T-helper 2 cell treated with Interferon-gamma antibody and Interleukin-4, amounts not matched to agents 5 μg/mL and 100 μg/mL, for 36 hours (primary cell): ENCODE results near the gene FLT1.

ENCODE experiments used
- DNase-seq: peaks from one replicate; pipeline ENCODE4 v3.0.0; 2021; ENCODE audit warnings: low spot score
- H3K27ac Mint-ChIP-seq: one replicate; pipeline ENCODE4 v1.8.0; 2021; ENCODE audit warnings: mild to moderate bottlenecking, mixed read lengths
- H3K27me3 Mint-ChIP-seq: one replicate; pipeline ENCODE4 v1.8.0; 2021; ENCODE audit warnings: low read depth, mixed read lengths
- H3K36me3 Mint-ChIP-seq: one replicate; pipeline ENCODE4 v1.8.0; 2021; ENCODE audit warnings: low read depth, mixed read lengths
- H3K4me1 Mint-ChIP-seq: one replicate; pipeline ENCODE4 v1.8.0; 2021; ENCODE audit warnings: low read depth, mixed read lengths
- H3K4me3 Mint-ChIP-seq: one replicate; pipeline ENCODE4 v1.8.0; 2022; ENCODE audit warnings: mild to moderate bottlenecking, moderate library complexity, mixed read lengths
- H3K9me3 Mint-ChIP-seq: one replicate; pipeline ENCODE4 v1.8.0; 2021; ENCODE audit warnings: mixed read lengths

The FLT1 gene

DNA sequence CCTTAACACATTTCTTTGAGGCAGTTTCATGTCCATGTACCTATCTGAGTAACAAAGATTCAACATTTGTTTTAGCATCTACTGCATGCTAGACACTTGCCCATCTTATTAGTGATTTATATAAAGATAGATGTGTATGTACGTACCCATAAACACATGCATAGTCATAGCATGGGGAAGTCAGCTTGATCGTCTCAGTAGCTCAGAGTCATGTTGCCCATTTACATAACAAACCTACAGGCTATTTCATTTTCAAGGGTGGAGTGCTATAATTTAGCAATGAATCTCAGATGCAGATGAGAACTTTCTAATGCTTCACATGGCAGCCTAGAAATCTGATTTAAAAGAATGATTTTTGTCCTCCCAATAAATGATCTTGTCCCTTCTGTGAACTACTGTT lies 23.5 kb downstream of the FLT1 start:
- Mint-ChIP-seq H3K36me3 (no peaks in the 10 kb centered on the region), H3K4me1 (peaks cover 3% of the 10 kb centered on the region), H3K9me3 (no peaks in the 10 kb centered on the region), H3K27ac (no peak overlapping the region), H3K27me3 (peaks cover 2% of the 10 kb centered on the region), H3K4me3 (no peak overlapping the region)
- DNase-seq, result no peak

DNA sequence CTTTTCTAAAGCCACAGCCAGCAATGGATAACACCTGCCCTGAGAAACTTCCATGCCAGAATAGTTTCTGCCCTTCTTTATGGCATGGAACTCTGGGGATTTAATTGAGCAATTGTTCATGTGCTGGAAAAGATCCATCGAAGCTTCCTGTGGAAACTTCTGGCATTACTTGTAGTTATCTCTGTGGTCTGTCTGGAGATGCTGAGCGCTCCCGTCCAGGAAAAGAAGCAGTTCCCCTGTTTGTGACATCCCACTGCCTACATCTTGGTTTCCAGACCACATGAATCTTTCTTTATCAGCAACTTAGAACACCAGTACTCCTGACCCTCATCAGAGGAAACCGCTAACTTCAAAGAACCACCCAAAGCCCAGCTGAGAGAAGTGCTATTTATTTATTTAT lies 24.6 kb downstream of the FLT1 start:
- H3K4me3 Mint-ChIP-seq, result no peak overlapping the region
- no peak for DNase-seq
- H3K27me3 Mint-ChIP-seq, result no peaks in the 10 kb centered on the region
- H3K4me1 Mint-ChIP-seq, result no peaks in the 10 kb centered on the region
- H3K36me3 Mint-ChIP-seq, result no peaks in the 10 kb centered on the region
- no peak overlapping the region for H3K27ac Mint-ChIP-seq
- H3K9me3 Mint-ChIP-seq, result no peaks in the 10 kb centered on the region

DNA sequence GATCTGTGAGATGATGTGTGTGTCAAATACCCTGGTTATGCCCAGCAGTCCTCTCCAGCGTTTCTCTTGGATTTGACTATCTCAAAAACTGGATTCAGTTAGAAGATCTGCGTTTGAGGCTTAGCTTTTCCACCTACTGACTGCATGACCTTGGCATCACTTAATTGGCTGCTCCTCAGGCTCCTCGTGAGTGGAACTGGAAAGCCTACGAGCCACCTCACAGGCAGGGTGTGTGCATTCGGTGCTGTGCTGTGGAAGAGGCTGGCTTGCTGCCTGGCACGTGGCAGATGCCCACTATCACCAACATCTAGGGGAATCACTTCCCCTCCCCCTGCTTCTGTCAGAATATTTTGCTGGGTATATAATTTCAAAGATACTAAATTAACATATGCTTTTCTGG lies 25.6 kb downstream of the FLT1 start:
- no peaks in the 10 kb centered on the region for H3K27me3 Mint-ChIP-seq
- H3K4me1 Mint-ChIP-seq, result no peaks in the 10 kb centered on the region

DNA sequence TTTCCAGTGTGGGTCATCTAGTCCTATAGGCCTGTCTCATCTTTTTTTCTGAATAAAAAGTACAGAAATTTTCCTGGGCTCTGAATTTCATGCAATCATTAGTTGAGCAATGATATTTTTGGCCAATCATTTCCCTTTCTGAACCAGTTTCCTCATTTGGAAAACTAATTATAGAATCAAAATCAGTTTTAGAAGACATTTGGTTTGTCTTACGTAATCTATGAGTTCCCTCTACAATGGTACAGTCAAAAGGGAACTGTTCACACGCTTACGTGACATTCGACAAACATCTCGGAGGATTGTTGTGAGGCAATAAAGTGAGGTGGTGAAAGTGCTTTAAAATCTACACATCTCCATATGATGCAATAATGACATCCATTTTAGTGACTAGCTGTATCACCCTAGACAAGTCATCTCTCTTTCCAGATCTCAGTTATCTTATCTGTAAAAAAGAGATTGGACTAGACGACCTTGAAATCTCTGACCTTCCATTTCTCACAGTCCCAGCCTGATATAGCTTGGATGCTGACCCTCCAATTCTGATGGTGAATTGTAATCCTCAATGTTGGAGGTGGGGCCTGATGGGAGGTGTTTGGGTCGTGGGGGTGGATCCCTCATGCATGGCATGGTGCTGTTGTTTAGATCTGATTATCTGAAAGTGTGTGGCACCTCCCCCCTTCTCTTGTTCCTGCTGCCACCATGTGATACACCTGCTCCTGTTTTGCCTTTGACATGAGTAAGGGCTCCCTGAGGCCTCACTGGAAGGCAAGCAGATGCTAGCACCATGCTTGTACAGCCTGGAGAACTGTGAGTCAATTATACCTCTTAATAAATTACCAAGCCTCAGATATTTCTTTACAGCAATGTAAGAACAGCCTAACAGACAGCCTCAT lies 26.7 kb downstream of the FLT1 start:
- DNase-seq, result no peak
- Mint-ChIP-seq H3K4me1 (no peaks in the 10 kb centered on the region), H3K9me3 (no peaks in the 10 kb centered on the region), H3K27me3 (no peaks in the 10 kb centered on the region), H3K4me3 (no peak overlapping the region), H3K27ac (no peak overlapping the region), H3K36me3 (no peaks in the 10 kb centered on the region)

More for the DNA sequence above, 25.6 kb downstream of the FLT1 start:
- H3K4me3 Mint-ChIP-seq, result no peak overlapping the region
- no peak for DNase-seq
- H3K36me3 Mint-ChIP-seq, result no peaks in the 10 kb centered on the region
- H3K9me3 Mint-ChIP-seq, result no peaks in the 10 kb centered on the region
- no peak overlapping the region for H3K27ac Mint-ChIP-seq

DNA sequence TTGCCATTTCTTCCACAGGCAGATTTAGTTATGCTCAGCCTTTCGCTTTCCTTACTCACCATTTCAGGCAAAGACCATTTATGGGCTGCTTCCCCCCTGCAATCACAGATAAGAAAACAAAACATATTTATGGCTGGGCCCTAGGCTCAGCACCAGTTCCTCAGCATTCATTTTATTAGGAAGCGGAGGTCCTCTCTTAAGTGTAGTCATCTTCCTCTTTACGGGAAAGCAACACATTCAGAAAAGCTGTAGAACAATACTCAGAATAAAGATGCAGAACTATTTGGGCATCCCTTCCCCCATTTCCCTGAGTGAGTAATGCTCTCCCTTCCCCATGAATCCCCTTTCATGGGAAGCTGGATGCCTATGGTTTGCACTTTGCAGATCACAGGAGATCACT lies 27.9 kb downstream of the FLT1 start:
- no peak overlapping the region for H3K27ac Mint-ChIP-seq
- H3K27me3 Mint-ChIP-seq, result no peaks in the 10 kb centered on the region
- H3K4me1 Mint-ChIP-seq, result no peaks in the 10 kb centered on the region

DNA sequence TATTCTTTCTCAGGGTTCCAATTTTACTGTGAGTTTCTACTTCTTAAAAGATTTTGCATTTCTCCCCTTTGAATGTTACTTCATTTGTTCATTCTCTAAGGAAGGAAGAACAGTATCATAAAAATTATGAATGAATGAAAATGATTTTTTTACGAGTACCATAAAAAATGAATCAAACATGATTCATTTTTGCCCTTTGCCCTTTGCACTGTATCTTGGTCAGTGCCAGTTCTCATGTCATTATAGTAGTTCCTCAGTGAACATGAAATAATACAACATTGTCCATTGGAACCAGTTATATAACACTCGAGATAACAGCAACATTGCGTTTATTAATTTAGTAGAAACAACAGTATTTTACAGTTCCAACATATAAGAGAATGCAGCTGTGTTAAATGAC lies 28.8 kb downstream of the FLT1 start:
- no peaks in the 10 kb centered on the region for H3K9me3 Mint-ChIP-seq
- no peaks in the 10 kb centered on the region for H3K27me3 Mint-ChIP-seq
- DNase-seq, result no peak
- no peak overlapping the region for H3K4me3 Mint-ChIP-seq
- H3K36me3 Mint-ChIP-seq, result no peaks in the 10 kb centered on the region
- no peaks in the 10 kb centered on the region for H3K4me1 Mint-ChIP-seq
- no peak overlapping the region for H3K27ac Mint-ChIP-seq

More for the DNA sequence above, 27.9 kb downstream of the FLT1 start:
- no peak overlapping the region for H3K4me3 Mint-ChIP-seq
- H3K9me3 Mint-ChIP-seq, result no peaks in the 10 kb centered on the region
- H3K36me3 Mint-ChIP-seq, result no peaks in the 10 kb centered on the region
- DNase-seq, result no peak

DNA sequence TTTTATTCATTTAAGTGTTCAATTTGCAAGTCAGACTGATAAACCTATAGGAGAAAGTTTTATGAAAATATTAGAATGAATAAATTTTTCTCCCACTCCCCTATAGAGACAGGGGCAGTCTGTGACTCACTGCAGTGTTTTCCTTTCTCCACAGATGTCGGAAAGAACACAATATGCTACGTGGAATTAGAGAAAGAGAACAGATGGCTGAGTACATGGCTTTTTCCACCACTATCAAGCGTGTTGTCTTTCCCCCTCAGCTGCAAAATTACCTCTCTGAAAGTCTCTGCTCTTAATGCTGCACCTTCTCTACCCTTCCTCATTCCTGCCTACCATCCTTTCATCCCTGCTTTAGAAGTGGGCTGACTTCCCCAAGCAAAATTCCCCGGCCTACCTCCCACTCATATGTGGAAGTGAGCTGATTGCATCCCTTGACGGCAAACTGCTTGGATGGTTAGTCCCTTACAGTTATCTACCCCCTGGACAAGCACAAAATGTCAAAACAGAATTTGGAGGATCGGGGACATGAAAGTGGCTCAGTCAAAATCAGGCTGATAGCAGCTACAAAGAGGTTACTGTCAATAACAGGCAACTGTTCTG lies 30.0 kb downstream of the FLT1 start:
- no peaks in the 10 kb centered on the region for H3K4me1 Mint-ChIP-seq
- H3K27ac Mint-ChIP-seq, result no peak overlapping the region
- H3K36me3 Mint-ChIP-seq, result no peaks in the 10 kb centered on the region
- H3K27me3 Mint-ChIP-seq, result no peaks in the 10 kb centered on the region
- DNase-seq, result no peak
- no peaks in the 10 kb centered on the region for H3K9me3 Mint-ChIP-seq
- H3K4me3 Mint-ChIP-seq, result no peak overlapping the region

DNA sequence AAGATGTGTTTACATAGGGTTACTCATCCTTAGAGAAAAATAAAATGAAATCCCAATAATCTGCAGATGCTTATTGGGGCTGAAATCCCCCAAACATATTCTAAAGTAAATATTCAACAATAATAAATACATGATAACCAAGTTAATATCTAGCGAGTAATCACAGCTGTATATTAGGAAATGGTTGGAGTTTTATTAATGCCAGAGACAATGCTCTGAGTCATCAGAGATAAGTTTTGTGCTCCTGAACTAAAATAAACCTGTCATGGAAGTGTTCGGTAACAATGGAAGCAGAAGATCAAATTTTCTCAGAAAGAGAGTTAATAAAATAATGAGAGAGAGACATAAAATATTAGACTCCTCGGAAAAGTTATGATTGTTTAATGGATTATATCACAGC lies 31.4 kb downstream of the FLT1 start:
- Mint-ChIP-seq H3K27ac (no peak overlapping the region), H3K4me1 (no peaks in the 10 kb centered on the region), H3K36me3 (no peaks in the 10 kb centered on the region), H3K27me3 (no peaks in the 10 kb centered on the region), H3K9me3 (no peaks in the 10 kb centered on the region), H3K4me3 (no peak overlapping the region)
- no peak for DNase-seq

DNA sequence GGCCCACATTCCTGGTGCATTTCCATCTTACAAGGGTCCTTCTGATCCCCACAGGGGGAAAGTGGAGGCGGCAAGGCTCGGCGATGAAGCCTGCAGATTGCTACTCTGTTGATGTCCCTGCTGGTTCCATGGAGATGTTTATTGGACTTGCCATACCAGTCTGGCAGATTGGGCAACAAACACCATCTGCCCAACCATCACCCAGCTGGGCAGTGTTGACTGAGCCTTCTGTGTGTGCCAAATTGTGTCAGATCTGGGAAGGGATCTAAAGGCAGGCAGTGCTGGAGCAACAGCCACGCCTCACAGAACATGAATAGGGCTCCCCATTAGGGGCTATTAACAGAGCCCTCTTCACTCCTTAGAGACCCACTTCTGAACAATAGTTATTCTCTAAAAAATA lies 35.0 kb downstream of the FLT1 start:
- Mint-ChIP-seq H3K36me3 (no peaks in the 10 kb centered on the region), H3K9me3 (no peaks in the 10 kb centered on the region), H3K27me3 (no peaks in the 10 kb centered on the region), H3K4me3 (no peak overlapping the region), H3K27ac (no peak overlapping the region), H3K4me1 (no peaks in the 10 kb centered on the region)
- no peak for DNase-seq

DNA sequence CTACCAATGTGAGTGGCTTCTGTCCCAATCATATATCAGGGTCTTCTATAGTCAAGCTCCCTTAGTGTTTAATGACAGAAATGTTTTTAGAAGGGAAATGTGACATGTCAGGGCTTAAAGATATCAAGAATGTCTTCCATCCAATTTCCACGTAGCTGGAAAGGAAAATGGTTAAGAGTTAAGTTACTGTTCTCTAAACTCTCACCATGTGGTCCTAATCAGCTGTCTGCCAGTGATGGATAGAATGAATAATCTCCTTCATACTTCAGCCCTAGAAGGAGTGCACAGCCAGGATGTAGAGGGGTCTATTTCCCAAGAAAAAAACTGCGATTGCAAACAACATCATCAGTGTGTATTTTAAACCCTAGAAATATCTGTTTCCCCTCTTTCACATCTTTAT lies 36.3 kb downstream of the FLT1 start:
- Mint-ChIP-seq H3K27ac (no peak overlapping the region), H3K4me1 (no peaks in the 10 kb centered on the region), H3K36me3 (no peaks in the 10 kb centered on the region), H3K4me3 (no peak overlapping the region), H3K27me3 (no peaks in the 10 kb centered on the region), H3K9me3 (no peaks in the 10 kb centered on the region)
- DNase-seq, result no peak

DNA sequence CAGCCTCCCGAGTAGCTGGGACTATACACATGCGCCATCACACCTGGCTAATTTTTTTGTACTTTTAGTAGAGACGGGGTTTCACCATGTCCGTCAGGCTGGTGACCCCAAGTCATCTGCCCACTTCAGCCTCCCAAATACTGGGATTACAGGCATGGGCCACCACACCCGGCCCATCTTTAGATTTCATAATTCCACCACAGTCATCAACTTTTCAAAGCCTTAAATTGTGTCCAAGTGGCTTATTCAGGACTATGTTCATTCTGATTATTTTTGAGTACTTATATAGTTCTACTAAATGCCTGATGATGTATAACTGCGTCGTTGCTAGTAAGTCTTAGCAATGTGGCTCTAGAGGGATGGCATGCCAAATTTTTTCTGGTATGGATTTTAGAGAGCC lies 36.9 kb downstream of the FLT1 start:
- Mint-ChIP-seq H3K27ac (no peak overlapping the region), H3K9me3 (no peaks in the 10 kb centered on the region), H3K4me1 (no peaks in the 10 kb centered on the region), H3K4me3 (no peak overlapping the region), H3K27me3 (no peaks in the 10 kb centered on the region), H3K36me3 (no peaks in the 10 kb centered on the region)
- DNase-seq, result no peak

DNA sequence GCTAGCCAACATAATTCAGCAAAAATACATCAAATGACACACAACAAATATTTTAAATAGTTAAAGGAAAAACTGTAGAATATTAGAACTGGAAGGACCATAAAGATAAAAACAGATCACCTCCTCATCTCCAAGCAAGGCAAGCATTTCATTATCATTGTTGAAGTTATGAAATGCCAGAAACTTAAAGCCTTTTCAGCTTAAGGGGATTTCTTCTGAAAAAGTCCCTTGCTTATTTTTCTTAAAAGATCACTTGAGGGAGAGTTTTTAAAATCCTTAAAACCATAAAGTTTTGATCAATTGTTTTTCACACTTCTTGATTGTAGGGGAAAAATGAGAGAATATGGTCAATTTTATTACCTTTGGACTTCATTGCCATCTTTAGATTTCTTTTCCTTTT lies 37.4 kb downstream of the FLT1 start:
- Mint-ChIP-seq H3K4me3 (no peak overlapping the region), H3K27me3 (no peaks in the 10 kb centered on the region), H3K36me3 (no peaks in the 10 kb centered on the region), H3K4me1 (no peaks in the 10 kb centered on the region), H3K9me3 (no peaks in the 10 kb centered on the region), H3K27ac (no peak overlapping the region)
- no peak for DNase-seq

DNA sequence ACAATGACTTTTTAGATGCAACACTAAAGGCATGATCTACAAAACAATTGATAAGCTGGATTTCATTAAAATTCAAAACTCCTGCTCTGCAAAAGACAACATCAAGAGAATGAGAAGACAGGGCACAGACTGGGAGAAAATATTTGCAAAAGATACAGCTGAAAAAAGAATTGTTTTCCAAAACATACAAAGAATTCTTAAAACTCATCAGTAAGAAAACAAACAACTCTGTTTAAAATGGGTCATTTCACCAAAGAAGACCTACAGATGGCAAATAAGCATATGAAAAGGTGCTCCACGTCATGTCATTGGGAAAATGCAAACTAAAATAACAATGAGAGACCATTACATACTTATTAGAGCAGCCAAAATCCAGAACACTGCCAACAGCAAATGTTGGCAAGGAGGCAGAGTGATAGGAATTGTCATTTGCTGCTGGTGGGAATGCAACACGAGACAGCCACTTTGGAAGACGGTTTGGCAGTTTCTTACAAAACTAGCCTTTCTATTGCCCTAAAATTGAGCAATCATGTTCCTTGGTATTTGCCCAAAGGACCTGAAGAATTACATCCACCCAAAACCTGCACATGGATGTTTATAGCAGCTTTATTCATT lies 39.2 kb downstream of the FLT1 start:
- DNase-seq, result no peak
- H3K4me1 Mint-ChIP-seq, result no peaks in the 10 kb centered on the region
- no peaks in the 10 kb centered on the region for H3K27me3 Mint-ChIP-seq
- no peaks in the 10 kb centered on the region for H3K36me3 Mint-ChIP-seq
- no peak overlapping the region for H3K27ac Mint-ChIP-seq
- H3K9me3 Mint-ChIP-seq, result no peaks in the 10 kb centered on the region
- no peak overlapping the region for H3K4me3 Mint-ChIP-seq

DNA sequence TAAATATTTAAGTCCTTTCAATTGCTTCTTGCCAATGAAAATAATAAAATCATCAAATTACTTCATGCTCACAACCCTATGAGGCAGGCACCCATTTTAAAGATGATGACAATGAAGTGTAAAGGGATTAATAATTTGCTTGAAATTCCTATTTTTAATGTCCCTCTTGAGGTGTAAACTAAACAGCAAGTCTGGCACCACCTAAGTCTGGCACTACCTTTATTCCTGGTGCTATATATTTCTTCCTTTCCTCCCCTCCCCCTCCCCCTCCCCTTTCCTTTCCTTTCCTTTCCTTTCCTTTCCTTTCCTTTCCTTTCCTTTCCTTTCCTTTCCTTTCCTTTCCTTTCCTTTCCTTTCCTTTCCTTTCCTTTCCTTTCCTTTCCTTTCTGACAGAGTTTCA lies 42.2 kb downstream of the FLT1 start:
- Mint-ChIP-seq H3K4me3 (no peak overlapping the region), H3K36me3 (peaks cover 2% of the 10 kb centered on the region), H3K27ac (no peak overlapping the region), H3K4me1 (peaks cover 3% of the 10 kb centered on the region), H3K27me3 (no peaks in the 10 kb centered on the region), H3K9me3 (peaks cover 5% of the 10 kb centered on the region)
- no peak for DNase-seq
